ENCODE data around the gene CEBPA.

DNA sequence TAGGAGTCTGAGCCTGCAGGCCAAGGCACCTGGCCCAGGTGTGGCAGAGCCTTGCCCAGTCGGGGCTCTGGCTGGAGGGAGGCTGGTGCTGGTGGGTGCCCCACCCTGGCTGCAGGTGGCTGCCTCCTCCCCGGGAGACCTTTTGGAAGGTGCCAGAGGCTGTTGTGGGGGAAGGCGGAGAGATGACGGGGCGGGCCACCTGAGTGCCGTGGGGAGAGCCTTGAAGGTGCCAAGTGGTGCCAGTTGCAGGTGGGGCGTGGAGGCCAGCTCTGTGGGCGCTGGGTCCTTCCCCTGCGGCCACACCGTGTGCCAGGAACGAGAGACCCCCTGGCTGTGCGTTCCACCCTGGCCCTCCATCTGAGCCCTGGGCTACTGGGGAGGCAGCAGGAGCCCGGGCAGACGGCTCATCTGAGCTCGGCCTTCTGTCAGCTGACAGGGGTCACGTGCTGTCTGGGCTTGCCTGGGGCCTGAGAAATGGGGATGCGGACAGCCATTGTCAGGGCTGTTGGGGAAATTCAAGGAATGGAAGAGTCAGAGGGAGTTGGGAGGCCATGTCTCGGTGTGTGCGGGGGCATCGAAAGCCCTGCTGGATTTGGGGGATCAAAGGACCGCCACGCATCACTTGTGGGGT, 20.9 kb downstream of the CEBPA start:
- TF ChIP-seq, protein P1, sequence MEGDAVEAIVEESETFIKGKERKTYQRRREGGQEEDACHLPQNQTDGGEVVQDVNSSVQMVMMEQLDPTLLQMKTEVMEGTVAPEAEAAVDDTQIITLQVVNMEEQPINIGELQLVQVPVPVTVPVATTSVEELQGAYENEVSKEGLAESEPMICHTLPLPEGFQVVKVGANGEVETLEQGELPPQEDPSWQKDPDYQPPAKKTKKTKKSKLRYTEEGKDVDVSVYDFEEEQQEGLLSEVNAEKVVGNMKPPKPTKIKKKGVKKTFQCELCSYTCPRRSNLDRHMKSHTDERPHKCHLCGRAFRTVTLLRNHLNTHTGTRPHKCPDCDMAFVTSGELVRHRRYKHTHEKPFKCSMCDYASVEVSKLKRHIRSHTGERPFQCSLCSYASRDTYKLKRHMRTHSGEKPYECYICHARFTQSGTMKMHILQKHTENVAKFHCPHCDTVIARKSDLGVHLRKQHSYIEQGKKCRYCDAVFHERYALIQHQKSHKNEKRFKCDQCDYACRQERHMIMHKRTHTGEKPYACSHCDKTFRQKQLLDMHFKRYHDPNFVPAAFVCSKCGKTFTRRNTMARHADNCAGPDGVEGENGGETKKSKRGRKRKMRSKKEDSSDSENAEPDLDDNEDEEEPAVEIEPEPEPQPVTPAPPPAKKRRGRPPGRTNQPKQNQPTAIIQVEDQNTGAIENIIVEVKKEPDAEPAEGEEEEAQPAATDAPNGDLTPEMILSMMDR (IDR thresholded peaks at IDR 0.05), result no peak
- TF ChIP-seq EP300 (IDR thresholded peaks at IDR 0.05), result no peak
- TF ChIP-seq POLR2A (IDR thresholded peaks at IDR 0.05), result no peak

Data from ovary (tissue), 3 donors.